Endothelial cell of umbilical vein (primary cell): ENCODE results near the gene POU6F1.

Experiments
- EZH2 ChIP-seq: IDR thresholded peaks from 2 replicates; pipeline ENCODE4 v1.6.1; 2012; ENCODE audit warnings: borderline replicate concordance, low read depth, mild to moderate bottlenecking, moderate library complexity, low read length, inconsistent platforms; ENCODE audit not compliant: severe bottlenecking
- FOS ChIP-seq: IDR thresholded peaks from 2 replicates; pipeline ENCODE4 v1.6.1; 2011; ENCODE audit warnings: mild to moderate bottlenecking, low read length, moderate library complexity, borderline replicate concordance; ENCODE audit not compliant: insufficient read depth
- JUN ChIP-seq: IDR thresholded peaks from 2 replicates; pipeline ENCODE4 v1.6.1; 2011; ENCODE audit warnings: borderline replicate concordance, low read depth; ENCODE audit not compliant: insufficient read length, insufficient read depth
- MYC ChIP-seq: IDR thresholded peaks from one replicate; pipeline ENCODE4 v1.6.1; 2011; ENCODE audit warnings: mild to moderate bottlenecking, low read depth, low read length
- POLR2A ChIP-seq: IDR thresholded peaks from 2 replicates; pipeline ENCODE4 v1.6.1; 2012; ENCODE audit warnings: low read depth, mild to moderate bottlenecking, control low read depth, low read length
- POLR2AphosphoS5 ChIP-seq: IDR thresholded peaks from 2 replicates; pipeline ENCODE4 v1.6.1; 2012; ENCODE audit warnings: low read depth, mild to moderate bottlenecking, control low read depth, low read length, moderate library complexity; ENCODE audit not compliant: insufficient read depth
- TF ChIP-seq, protein P1 (sequence below): IDR thresholded peaks from 2 replicates; pipeline ENCODE4 v1.6.1; 2011; ENCODE audit not compliant: insufficient read depth, insufficient read length
- TF ChIP-seq, protein P2 (sequence below), 2 donors: IDR thresholded peaks; 1 replicate in 1 of 2; 2 replicates in 1 of 2; pipeline ENCODE4 v1.5.1; 2011; ENCODE audit warnings: low read length in 2 of 2, mild to moderate bottlenecking in 2 of 2, moderate library complexity in 2 of 2, control low read depth in 1 of 2, inconsistent platforms in 1 of 2, low read depth in 1 of 2; ENCODE audit not compliant: insufficient read depth in 1 of 2; ENCODE audit errors: extremely low read depth in 1 of 2

DNA sequence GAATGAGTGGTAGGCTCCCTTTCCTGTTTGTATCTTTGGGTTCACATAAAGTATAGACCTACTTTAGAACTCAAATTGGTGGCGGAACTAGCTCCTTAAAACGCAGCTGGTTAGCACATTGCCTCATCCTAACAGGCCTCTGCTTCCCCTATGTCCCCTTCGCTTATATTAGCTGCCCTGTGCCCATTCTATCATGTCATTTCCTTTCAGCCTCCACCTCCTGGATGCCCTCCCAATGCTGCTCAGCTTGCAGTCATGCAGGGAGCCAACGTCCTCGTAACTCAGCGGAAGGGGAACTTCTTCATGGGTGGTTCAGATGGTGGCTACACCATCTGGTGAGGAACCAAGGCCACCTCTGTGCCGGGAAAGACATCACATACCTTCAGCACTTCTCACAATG, 24.3 kb upstream of the POU6F1 start:
- TF ChIP-seq, protein P1, sequence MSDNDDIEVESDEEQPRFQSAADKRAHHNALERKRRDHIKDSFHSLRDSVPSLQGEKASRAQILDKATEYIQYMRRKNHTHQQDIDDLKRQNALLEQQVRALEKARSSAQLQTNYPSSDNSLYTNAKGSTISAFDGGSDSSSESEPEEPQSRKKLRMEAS, result no peak
- TF ChIP-seq, protein P2, sequence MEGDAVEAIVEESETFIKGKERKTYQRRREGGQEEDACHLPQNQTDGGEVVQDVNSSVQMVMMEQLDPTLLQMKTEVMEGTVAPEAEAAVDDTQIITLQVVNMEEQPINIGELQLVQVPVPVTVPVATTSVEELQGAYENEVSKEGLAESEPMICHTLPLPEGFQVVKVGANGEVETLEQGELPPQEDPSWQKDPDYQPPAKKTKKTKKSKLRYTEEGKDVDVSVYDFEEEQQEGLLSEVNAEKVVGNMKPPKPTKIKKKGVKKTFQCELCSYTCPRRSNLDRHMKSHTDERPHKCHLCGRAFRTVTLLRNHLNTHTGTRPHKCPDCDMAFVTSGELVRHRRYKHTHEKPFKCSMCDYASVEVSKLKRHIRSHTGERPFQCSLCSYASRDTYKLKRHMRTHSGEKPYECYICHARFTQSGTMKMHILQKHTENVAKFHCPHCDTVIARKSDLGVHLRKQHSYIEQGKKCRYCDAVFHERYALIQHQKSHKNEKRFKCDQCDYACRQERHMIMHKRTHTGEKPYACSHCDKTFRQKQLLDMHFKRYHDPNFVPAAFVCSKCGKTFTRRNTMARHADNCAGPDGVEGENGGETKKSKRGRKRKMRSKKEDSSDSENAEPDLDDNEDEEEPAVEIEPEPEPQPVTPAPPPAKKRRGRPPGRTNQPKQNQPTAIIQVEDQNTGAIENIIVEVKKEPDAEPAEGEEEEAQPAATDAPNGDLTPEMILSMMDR (IDR thresholded peaks at IDR 0.05; ENCODE audit: extremely low read depth in 1 of 2, insufficient read depth in 1 of 2, low read depth in 1 of 2, low read length in 2 of 2), result no peak
- no peak for TF ChIP-seq POLR2A
- no peak for TF ChIP-seq EZH2
- TF ChIP-seq MYC, result no peak
- TF ChIP-seq POLR2AphosphoS5, result no peak
- TF ChIP-seq JUN, result no peak
- TF ChIP-seq FOS, result no peak
